Upper lobe of right lung (tissue), 1 donor: ENCODE results near the gene GLIS1. TPM values are rescaled to one million over a fixed set of nuclear protein-coding genes. Genes with fewer than 3 reads are reported as not detected.

Source experiments
- ATAC-seq: fragments of 200-7000 bp; cut with Tn5 transposase; one replicate; pipeline ENCODE4 v1.9.1; 2020; ENCODE audit warnings: mild to moderate bottlenecking, moderate library complexity
- DNase-seq: peaks from one replicate; pipeline ENCODE4 v3.0.0-alpha.2; 2020
- H3K27ac ChIP-seq: fragments of 200-600 bp; one replicate; pipeline ENCODE4 v1.8.0; 2022
- H3K27me3 ChIP-seq: fragments of 200-600 bp; one replicate; pipeline ENCODE4 v1.8.0; 2022; ENCODE audit warnings: mild to moderate bottlenecking
- H3K36me3 ChIP-seq: fragments of 200-600 bp; one replicate; pipeline ENCODE4 v1.8.0; 2022
- H3K4me1 ChIP-seq: fragments of 200-600 bp; one replicate; pipeline ENCODE4 v1.8.0; 2022
- H3K4me3 ChIP-seq: fragments of 200-600 bp; one replicate; pipeline ENCODE4 v1.8.0; 2022; ENCODE audit warnings: mild to moderate bottlenecking
- H3K9me3 ChIP-seq: fragments of 200-600 bp; one replicate; pipeline ENCODE4 v1.8.0; 2022
- intact Hi-C: fragments of 100-400 bp; cut with DNase I; formaldehyde crosslinking; loops from one replicate; pipeline ENCODE4 v1.11.0; 2022
- total RNA-seq: library from RNA; stranded (reverse); fragmentation: NEBNext Ultra II Directional; extraction: Animal tissue kit (Norgen Biotek cat#: 25700); gene quantifications from one replicate; pipeline ENCODE4 v1.2.1, GENCODE V29; 2021
- TF ChIP-seq, protein P1 (sequence below): fragments of 200-600 bp; IDR thresholded peaks from one replicate; pipeline ENCODE4 v1.8.0; 2022; ENCODE audit warnings: antibody characterized with exemption
- donor health status: DM: no; HTN: yes; CAD: no; lungs with severe emphysema.

GLIS1 gene
- total RNA-seq, 1 donor from 2014 or later, result 0.14 TPM

DNA sequence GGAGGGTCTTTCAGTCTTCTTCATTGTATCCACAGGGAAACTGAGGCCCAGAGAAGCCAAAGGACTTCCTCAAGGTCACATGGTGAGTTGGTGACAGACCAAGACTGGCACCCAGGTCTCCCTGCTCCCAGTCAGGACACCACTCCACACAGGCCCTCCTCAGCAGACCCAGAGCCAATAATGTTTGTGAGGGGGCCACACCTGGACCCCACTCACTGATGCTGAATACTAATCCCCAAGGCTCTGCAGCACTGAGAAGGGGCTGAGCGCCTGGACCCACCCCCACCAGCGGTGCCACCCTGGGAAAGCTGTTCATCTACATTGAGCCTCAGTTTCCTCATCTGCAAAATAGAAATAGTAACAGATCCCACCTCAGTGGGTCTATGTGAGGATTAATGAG, 79.5 kb downstream of the GLIS1 start:
- Histone ChIP-seq H3K27ac (no peak overlapping the region), H3K27me3 (no peaks in the 10 kb centered on the region), H3K4me1 (no peaks in the 10 kb centered on the region), H3K9me3 (no peaks in the 10 kb centered on the region), H3K4me3 (no peak overlapping the region), H3K36me3 (no peaks in the 10 kb centered on the region)
- DNase-seq (peak; percentile 23), ATAC-seq (no peak)
- TF ChIP-seq, protein P1, sequence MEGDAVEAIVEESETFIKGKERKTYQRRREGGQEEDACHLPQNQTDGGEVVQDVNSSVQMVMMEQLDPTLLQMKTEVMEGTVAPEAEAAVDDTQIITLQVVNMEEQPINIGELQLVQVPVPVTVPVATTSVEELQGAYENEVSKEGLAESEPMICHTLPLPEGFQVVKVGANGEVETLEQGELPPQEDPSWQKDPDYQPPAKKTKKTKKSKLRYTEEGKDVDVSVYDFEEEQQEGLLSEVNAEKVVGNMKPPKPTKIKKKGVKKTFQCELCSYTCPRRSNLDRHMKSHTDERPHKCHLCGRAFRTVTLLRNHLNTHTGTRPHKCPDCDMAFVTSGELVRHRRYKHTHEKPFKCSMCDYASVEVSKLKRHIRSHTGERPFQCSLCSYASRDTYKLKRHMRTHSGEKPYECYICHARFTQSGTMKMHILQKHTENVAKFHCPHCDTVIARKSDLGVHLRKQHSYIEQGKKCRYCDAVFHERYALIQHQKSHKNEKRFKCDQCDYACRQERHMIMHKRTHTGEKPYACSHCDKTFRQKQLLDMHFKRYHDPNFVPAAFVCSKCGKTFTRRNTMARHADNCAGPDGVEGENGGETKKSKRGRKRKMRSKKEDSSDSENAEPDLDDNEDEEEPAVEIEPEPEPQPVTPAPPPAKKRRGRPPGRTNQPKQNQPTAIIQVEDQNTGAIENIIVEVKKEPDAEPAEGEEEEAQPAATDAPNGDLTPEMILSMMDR, result no peak
- intact Hi-C loops, result no loop called here

DNA sequence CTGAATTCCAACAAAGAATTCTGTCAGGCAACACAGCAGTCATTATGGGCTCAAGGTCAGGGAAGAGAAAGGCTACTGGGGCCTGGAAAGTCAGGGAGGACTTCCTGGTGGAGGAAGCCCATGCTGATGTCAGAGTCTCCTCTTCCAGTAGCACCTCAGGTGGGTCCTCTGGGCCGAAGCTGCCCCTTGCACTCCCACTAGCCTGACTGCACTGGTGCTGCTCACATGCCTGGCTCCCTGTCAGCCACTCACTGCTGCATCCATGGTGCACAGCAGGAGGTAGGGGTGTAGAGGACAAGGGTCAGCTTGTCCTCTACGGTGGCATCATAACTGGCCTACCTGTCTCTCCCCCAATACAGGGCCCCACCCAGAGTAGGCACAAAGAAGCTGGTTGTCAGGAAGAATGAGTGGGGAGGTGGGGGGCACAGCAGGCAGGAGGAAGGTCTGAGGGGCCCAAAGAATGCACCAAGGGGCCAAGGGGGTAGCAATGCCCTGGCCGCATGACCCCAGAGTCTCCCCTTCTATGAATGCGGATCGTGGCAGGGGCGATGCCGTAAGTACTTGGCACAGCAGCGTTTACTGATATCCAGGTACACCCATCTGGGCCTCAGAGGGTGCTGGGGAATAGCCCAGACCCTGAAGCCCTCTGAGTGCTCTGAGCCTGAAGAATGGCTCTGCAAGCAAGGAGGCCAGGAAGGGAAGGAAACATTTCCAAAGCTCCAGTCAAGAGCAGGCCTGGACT, 80.3 kb downstream of the GLIS1 start:
- Histone ChIP-seq H3K27me3 (no peaks in the 10 kb centered on the region), H3K4me3 (no peak overlapping the region), H3K4me1 (no peaks in the 10 kb centered on the region), H3K27ac (no peak overlapping the region), H3K9me3 (no peaks in the 10 kb centered on the region), H3K36me3 (no peaks in the 10 kb centered on the region)
- no peak for DNase-seq
- TF ChIP-seq, protein P1, result no peak
- no peak for ATAC-seq
- intact Hi-C loops, result no loop called here

DNA sequence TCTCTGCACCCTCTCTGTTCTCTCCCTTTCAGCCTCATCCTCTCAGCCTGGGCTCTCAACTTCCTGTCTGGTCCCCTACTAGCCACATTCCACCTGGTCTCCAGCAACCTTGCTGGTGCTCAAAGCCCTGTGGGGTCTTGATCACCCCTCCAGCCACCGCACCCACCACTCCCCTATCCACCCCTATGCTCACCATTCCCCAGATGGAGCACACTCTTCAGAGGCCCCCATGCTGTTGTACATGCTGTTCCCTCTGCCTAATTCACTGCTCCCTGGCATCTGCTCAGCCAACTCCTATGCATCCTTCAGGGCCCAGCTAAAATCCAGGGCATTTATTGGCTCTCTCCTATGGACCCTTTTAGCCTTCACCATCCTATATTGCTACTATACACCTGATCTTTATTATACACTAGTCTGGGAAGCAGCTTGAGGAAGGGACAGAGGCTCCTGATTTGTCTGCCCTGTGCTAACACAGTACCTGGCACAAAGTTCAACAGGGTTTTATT, 81.0 kb downstream of the GLIS1 start:
- TF ChIP-seq, protein P1, result no peak
- Histone ChIP-seq H3K27ac (no peak overlapping the region), H3K9me3 (no peaks in the 10 kb centered on the region), H3K4me1 (no peaks in the 10 kb centered on the region), H3K36me3 (no peaks in the 10 kb centered on the region), H3K4me3 (no peak overlapping the region), H3K27me3 (no peaks in the 10 kb centered on the region)
- intact Hi-C loops, result no loop called here
- DNase-seq, result no peak
- ATAC-seq, result no peak

DNA sequence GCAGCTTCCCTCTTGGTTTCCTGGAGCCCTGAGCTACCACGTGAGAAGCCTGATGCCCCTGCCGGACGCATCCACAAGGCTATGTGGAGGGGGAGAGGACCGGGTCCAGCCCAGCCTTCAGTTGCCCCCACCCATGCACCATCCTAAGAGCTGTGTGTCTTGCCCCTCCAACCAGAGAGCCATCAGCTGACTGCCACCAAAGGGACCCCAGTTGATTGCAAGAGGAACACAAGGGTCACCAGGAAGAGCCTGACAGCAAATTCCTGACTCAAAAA, 81.5 kb downstream of the GLIS1 start:
- TF ChIP-seq, protein P1, result no peak
- intact Hi-C loops, result no loop called here
- DNase-seq, result no peak
- H3K36me3 ChIP-seq, result no peaks in the 10 kb centered on the region
- H3K27ac ChIP-seq, result no peak overlapping the region
- ATAC-seq, result no peak
- no peaks in the 10 kb centered on the region for H3K9me3 ChIP-seq
- no peaks in the 10 kb centered on the region for H3K4me1 ChIP-seq
- H3K4me3 ChIP-seq, result no peak overlapping the region
- no peaks in the 10 kb centered on the region for H3K27me3 ChIP-seq

DNA sequence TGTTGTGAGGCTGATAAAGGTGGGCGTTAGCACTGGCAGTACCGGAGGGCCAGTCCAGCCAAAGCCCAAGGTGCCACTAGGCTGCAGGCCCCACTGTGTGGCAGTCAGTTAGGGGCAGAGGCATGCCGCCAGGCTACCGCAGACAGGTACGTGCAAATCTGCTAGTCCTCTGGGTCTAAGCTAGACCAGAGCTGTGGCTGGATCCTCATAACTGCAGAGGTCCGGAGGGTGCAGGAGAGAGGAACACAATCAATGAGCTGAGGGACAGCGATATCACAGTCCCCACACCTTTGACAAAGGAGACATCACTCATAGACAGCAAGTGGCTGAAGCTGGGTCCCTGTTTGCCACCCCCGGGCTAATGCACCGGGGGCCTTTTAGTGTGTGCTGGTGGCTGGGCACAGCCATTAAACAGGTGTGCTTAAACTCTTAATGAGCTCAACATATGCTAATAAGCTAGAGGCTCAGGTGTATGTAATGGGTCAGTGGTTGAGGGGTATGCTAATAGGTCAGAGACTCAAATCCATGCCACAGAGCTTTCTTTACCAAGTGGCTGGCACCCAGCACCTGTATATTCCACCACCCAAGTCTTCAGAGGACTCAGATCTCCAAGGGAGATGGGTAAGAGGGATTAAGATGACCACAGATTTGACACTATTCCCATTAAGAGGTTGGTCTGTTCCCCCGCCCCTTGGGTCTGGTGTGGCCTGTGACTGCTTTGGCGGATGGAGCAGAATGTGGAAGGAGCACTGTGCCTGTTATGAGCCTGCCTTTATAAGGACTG, 82.0 kb downstream of the GLIS1 start:
- Histone ChIP-seq H3K36me3 (no peaks in the 10 kb centered on the region), H3K4me3 (no peak overlapping the region), H3K9me3 (no peaks in the 10 kb centered on the region), H3K27me3 (no peaks in the 10 kb centered on the region), H3K4me1 (no peaks in the 10 kb centered on the region), H3K27ac (no peak overlapping the region)
- ATAC-seq (no peak), DNase-seq (no peak)
- intact Hi-C loops, result no loop called here
- TF ChIP-seq, protein P1, result no peak
